Mucosa of stomach (tissue), 1 donor: ENCODE measurements around the gene ACOX1.

Experiments
- H3K27me3 ChIP-seq: one replicate; pipeline ENCODE4 v1.7.0; 2013; ENCODE audit warnings: mild to moderate bottlenecking, low read length; ENCODE audit not compliant: control insufficient read depth, insufficient read depth
- H3K36me3 ChIP-seq: one replicate; pipeline ENCODE4 v1.7.0; 2013; ENCODE audit warnings: low read length; ENCODE audit not compliant: control insufficient read depth, insufficient read depth
- H3K4me1 ChIP-seq: one replicate; pipeline ENCODE4 v1.7.0; 2013; ENCODE audit warnings: mild to moderate bottlenecking, low read length; ENCODE audit not compliant: control insufficient read depth, insufficient read depth
- H3K4me3 ChIP-seq: one replicate; pipeline ENCODE4 v1.7.0; 2013; ENCODE audit warnings: low read length
- H3K9ac ChIP-seq: one replicate; pipeline ENCODE4 v1.7.0; 2013; ENCODE audit warnings: mild to moderate bottlenecking, low read length, moderate library complexity
- H3K9me3 ChIP-seq: one replicate; pipeline ENCODE4 v1.7.0; 2013; ENCODE audit warnings: mild to moderate bottlenecking, low read length, moderate library complexity; ENCODE audit not compliant: control insufficient read depth
- donor health status: Pancreatic carcinoma.

The ACOX1 gene

GRCh38 chr17:75921596-75921995 lies 57.4 kb downstream of the ACOX1 start:
- Histone ChIP-seq H3K4me3 (no peak overlapping the region), H3K9me3 (no peaks in the 10 kb centered on the region), H3K9ac (no peak overlapping the region), H3K36me3 (no peaks in the 10 kb centered on the region), H3K27me3 (no peaks in the 10 kb centered on the region), H3K4me1 (no peaks in the 10 kb centered on the region)

- Histone ChIP-seq H3K9me3 (no peaks in the 10 kb centered on the region), H3K4me1 (no peaks in the 10 kb centered on the region), H3K27me3 (no peaks in the 10 kb centered on the region), H3K4me3 (no peak overlapping the region), H3K9ac (no peak overlapping the region), H3K36me3 (no peaks in the 10 kb centered on the region)
These were observed 58.9 kb downstream of the ACOX1 start for GRCh38 chr17:75920045-75920560.

- Histone ChIP-seq H3K4me1 (no peaks in the 10 kb centered on the region), H3K36me3 (no peaks in the 10 kb centered on the region), H3K27me3 (no peaks in the 10 kb centered on the region), H3K4me3 (no peak overlapping the region), H3K9ac (no peak overlapping the region), H3K9me3 (no peaks in the 10 kb centered on the region)
These were observed 59.4 kb downstream of the ACOX1 start for GRCh38 chr17:75919611-75920010.

- no peaks in the 10 kb centered on the region for H3K27me3 ChIP-seq
- H3K4me1 ChIP-seq, result no peaks in the 10 kb centered on the region
- no peaks in the 10 kb centered on the region for H3K9me3 ChIP-seq
- H3K36me3 ChIP-seq, result no peaks in the 10 kb centered on the region
- H3K4me3 ChIP-seq, result no peak overlapping the region
- H3K9ac ChIP-seq, result no peak overlapping the region
These were observed 61.0 kb downstream of the ACOX1 start for GRCh38 chr17:75917917-75918445.

GRCh38 chr17:75917141-75917916 lies 61.6 kb downstream of the ACOX1 start:
- no peaks in the 10 kb centered on the region for H3K36me3 ChIP-seq
- H3K4me1 ChIP-seq, result no peaks in the 10 kb centered on the region
- no peak overlapping the region for H3K9ac ChIP-seq
- no peaks in the 10 kb centered on the region for H3K9me3 ChIP-seq
- H3K4me3 ChIP-seq, result no peak overlapping the region
- H3K27me3 ChIP-seq, result no peaks in the 10 kb centered on the region

- Histone ChIP-seq H3K9me3 (no peaks in the 10 kb centered on the region), H3K4me1 (no peaks in the 10 kb centered on the region), H3K36me3 (no peaks in the 10 kb centered on the region), H3K27me3 (no peaks in the 10 kb centered on the region), H3K9ac (no peak overlapping the region), H3K4me3 (no peak overlapping the region)
These were observed 63.7 kb downstream of the ACOX1 start for GRCh38 chr17:75915268-75915667.

- Histone ChIP-seq H3K36me3 (no peaks in the 10 kb centered on the region), H3K4me3 (no peak overlapping the region), H3K4me1 (no peaks in the 10 kb centered on the region), H3K9me3 (no peaks in the 10 kb centered on the region), H3K27me3 (no peaks in the 10 kb centered on the region), H3K9ac (no peak overlapping the region)
These were observed 64.2 kb downstream of the ACOX1 start for GRCh38 chr17:75914643-75915267.

- Histone ChIP-seq H3K4me1 (no peaks in the 10 kb centered on the region), H3K27me3 (no peaks in the 10 kb centered on the region), H3K9ac (no peak overlapping the region), H3K36me3 (no peaks in the 10 kb centered on the region), H3K9me3 (no peaks in the 10 kb centered on the region), H3K4me3 (no peak overlapping the region)
These were observed 65.3 kb downstream of the ACOX1 start for GRCh38 chr17:75913537-75914210.

GRCh38 chr17:75910699-75911098 lies 68.3 kb downstream of the ACOX1 start:
- H3K36me3 ChIP-seq, result no peaks in the 10 kb centered on the region
- no peak overlapping the region for H3K9ac ChIP-seq
- no peaks in the 10 kb centered on the region for H3K9me3 ChIP-seq
- H3K4me3 ChIP-seq, result no peak overlapping the region
- no peaks in the 10 kb centered on the region for H3K27me3 ChIP-seq
- H3K4me1 ChIP-seq, result no peaks in the 10 kb centered on the region

GRCh38 chr17:75909812-75910274 lies 69.1 kb downstream of the ACOX1 start:
- H3K36me3 ChIP-seq, result no peaks in the 10 kb centered on the region
- H3K27me3 ChIP-seq, result no peaks in the 10 kb centered on the region
- H3K4me3 ChIP-seq, result no peak overlapping the region
- H3K9me3 ChIP-seq, result no peaks in the 10 kb centered on the region
- H3K9ac ChIP-seq, result no peak overlapping the region
- no peaks in the 10 kb centered on the region for H3K4me1 ChIP-seq

GRCh38 chr17:75909051-75909811 lies 69.7 kb downstream of the ACOX1 start:
- Histone ChIP-seq H3K27me3 (no peaks in the 10 kb centered on the region), H3K4me3 (no peak overlapping the region), H3K9ac (no peak overlapping the region), H3K4me1 (no peaks in the 10 kb centered on the region), H3K9me3 (no peaks in the 10 kb centered on the region), H3K36me3 (no peaks in the 10 kb centered on the region)
